ENCODE measurements around the gene CDC42BPG.
A peak's percentile ranks its signal among the peaks of the same experiment; 100 is the strongest.

Gene CDC42BPG

DNA sequence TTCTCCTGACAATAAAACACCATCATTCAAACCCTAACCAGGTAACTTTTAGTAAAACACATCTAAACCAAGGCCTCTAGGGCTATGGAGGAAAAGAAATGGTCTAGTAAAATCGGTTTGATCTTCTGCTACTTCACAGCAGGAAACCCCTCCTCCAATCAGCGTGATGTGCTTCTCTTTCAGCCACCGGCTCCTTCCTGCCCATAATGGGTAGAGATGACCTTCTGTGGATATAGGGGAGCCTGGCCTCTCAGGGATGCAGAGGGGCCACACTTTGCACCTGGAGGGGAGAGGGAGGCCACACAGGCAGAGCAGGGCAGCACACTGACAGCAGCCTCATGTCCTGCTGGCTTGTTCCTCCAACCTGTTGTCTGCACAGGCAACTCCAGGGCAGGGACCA lies 27.0 kb upstream of the CDC42BPG start:
- no peaks in the 10 kb centered on the region for H3K36me3 ChIP-seq (ENCODE audit: control insufficient read depth, insufficient read depth, low read length)
- H3K4me1 ChIP-seq (ENCODE audit: control insufficient read depth, insufficient read depth, low read length) = peaks cover 24% of the 10 kb centered on the region
- H3K9me3 ChIP-seq (ENCODE audit: control insufficient read depth, low read length) = no peaks in the 10 kb centered on the region
- H3K4me3 ChIP-seq (ENCODE audit: insufficient read depth, low read depth, low read length) = no peak overlapping the region
- H3K27me3 ChIP-seq (ENCODE audit: control insufficient read depth, insufficient read depth, low read length, poor library complexity, severe bottlenecking) = no peaks in the 10 kb centered on the region
- 73 to 84% methylated on average over 3 of the region's 3 CpGs for WGBS, 2 experiments
- no peak overlapping the region for H3K27ac ChIP-seq (ENCODE audit: insufficient read depth, low read depth, low read length, poor library complexity, severe bottlenecking)

DNA sequence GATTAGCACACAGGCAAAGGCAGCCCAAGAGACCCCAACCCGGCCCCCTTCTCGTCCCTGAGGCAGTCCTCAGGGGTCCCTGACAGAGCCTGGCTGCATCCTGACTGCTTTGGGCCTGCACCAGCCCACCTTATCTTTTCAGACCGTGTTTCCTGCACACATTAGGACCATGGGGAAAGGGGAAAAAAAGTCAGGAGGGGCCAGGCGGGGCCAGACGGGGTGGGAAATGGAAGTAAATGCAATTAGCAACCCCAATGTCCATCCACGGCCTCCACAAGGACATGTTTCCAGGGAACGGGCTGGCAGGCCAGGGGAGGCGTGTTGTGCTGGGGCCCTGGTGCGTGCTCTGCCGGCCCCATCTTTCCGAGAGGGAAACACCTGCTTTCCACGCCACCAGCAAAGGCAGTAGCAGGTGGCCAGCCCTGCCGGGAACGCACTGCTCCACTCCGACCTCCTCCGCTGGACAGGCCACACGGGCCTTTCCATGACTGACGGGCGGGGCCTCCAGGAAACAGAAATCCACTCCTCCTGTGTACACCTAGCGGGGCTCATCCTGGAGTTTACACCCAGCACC lies 26.5 kb upstream of the CDC42BPG start:
- H3K27ac ChIP-seq (ENCODE audit: insufficient read depth, low read depth, low read length, poor library complexity, severe bottlenecking) = peak overlapping the region; percentile 60
- H3K4me3 ChIP-seq (ENCODE audit: insufficient read depth, low read depth, low read length) = no peak overlapping the region
- no peaks in the 10 kb centered on the region for H3K27me3 ChIP-seq (ENCODE audit: control insufficient read depth, insufficient read depth, low read length, poor library complexity, severe bottlenecking)
- no peaks in the 10 kb centered on the region for H3K36me3 ChIP-seq (ENCODE audit: control insufficient read depth, insufficient read depth, low read length)
- no peaks in the 10 kb centered on the region for H3K9me3 ChIP-seq (ENCODE audit: control insufficient read depth, low read length)
- WGBS, 2 experiments = 90 to 92% methylated on average over 20 of the region's 20 CpGs
- peaks cover 22% of the 10 kb centered on the region for H3K4me1 ChIP-seq (ENCODE audit: control insufficient read depth, insufficient read depth, low read length)

DNA sequence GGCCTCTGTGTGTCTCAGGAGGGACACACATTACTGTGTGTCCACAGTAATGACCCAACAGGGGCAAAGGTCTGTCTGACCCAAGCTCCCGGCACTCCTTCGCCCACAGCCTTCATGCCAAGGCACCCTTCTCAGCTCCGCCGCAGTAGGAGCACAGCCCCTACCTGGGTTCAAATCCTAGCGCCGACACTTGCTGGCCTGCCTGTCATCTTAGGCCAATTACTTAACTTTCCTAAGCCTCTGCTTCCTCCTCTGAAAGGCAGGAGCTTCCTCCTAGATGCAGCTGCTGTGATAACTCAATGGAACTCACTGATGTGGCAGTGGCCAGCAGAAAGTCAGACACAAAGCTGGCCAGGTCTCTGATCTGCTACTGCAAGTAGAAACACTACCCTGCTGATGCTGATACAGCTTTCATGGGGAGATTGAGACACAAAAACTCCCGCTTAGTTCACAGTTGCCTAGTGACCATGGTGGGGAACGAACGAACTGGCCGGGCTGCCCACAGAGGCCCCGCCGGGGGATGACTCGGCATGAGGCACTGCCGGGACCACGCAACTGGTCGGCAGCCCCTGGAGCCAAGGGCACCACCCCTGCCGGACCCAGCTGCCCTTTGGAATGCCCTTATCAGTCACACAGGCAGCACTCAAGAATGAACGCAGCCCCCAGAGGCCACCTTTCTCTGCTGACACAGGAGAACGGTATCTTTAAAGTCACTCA lies 25.9 kb upstream of the CDC42BPG start:
- peak overlapping the region; percentile 60 for H3K27ac ChIP-seq (ENCODE audit: insufficient read depth, low read depth, low read length, poor library complexity, severe bottlenecking)
- peaks cover 25% of the 10 kb centered on the region for H3K4me1 ChIP-seq (ENCODE audit: control insufficient read depth, insufficient read depth, low read length)
- WGBS, 2 experiments = 85% methylated on average over 19 of the region's 19 CpGs
- no peak overlapping the region for H3K4me3 ChIP-seq (ENCODE audit: insufficient read depth, low read depth, low read length)
- H3K36me3 ChIP-seq (ENCODE audit: control insufficient read depth, insufficient read depth, low read length) = no peaks in the 10 kb centered on the region
- H3K9me3 ChIP-seq (ENCODE audit: control insufficient read depth, low read length) = no peaks in the 10 kb centered on the region
- H3K27me3 ChIP-seq (ENCODE audit: control insufficient read depth, insufficient read depth, low read length, poor library complexity, severe bottlenecking) = no peaks in the 10 kb centered on the region

DNA sequence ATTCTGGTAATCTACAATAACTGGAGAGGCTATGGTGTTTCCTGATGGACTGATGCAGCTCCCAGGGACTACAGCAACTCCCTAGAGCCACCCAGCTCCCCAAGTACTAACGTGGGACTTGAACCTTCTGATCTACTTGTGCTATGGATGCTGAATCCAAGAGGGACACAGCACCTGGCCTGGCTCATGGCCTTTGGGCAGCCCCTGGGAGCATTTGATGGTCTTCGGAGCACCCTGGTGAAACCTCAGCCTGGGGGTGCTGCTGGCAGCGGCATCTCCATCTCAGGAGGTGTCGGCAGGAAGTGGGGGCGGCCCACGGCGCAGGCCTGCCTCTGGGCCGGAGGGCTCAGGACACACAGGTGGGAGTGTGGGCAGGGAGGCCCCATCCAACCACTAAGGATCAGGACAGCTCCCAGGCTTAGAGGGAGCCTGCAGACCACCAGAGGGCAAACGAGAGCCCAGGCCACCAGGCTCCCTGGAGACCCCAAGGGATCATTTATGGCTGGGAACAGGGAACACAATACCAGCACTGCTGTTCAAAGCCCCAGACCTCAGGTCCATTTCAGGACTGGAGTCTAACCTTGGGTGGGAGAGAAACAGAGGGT lies 25.2 kb upstream of the CDC42BPG start:
- Histone ChIP-seq H3K9me3 (ENCODE audit: control insufficient read depth, low read length) (no peaks in the 10 kb centered on the region), H3K27me3 (ENCODE audit: control insufficient read depth, insufficient read depth, low read length, poor library complexity, severe bottlenecking) (no peaks in the 10 kb centered on the region), H3K27ac (ENCODE audit: insufficient read depth, low read depth, low read length, poor library complexity, severe bottlenecking) (no peak overlapping the region), H3K4me3 (ENCODE audit: insufficient read depth, low read depth, low read length) (no peak overlapping the region), H3K36me3 (ENCODE audit: control insufficient read depth, insufficient read depth, low read length) (no peaks in the 10 kb centered on the region), H3K4me1 (ENCODE audit: control insufficient read depth, insufficient read depth, low read length) (peaks cover 32% of the 10 kb centered on the region)
- WGBS, 2 experiments = 85 to 87% methylated on average over 9 of the region's 9 CpGs

DNA sequence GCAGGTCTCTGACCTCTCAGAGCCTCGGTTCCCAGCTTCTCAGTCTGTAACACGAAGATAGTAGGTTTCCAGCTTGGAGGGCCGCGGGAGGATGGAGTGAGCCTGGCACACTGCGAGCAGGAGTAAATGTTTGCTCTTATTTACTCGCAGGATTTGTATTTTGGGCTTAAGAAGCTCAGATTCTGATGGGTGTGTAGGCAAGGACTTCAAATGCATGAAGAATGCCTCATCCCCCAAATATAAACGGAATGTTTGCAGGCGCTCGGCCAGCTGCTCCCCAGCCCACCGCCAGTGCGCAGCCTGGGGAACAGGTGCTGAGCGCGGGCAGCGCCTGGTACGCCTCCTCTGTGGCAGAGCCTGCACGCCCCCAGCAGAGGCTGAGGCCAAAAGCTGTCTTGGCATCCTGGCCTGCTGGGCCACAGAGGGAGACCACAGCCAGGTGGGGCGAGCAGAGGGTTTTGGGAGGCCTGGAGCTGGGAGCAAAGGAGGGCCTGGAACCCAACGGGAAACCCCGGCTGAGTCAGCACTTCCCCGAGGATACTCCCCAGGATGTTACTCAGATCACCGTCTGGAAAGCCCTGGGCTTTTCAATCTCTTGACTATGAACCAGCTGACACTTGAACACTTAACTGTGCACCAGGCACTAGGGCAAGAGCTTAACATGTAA lies 24.6 kb upstream of the CDC42BPG start:
- H3K4me1 ChIP-seq (ENCODE audit: control insufficient read depth, insufficient read depth, low read length) = peaks cover 35% of the 10 kb centered on the region
- 93 to 94% methylated on average over 21 of the region's 21 CpGs for WGBS, 2 experiments
- no peak overlapping the region for H3K27ac ChIP-seq (ENCODE audit: insufficient read depth, low read depth, low read length, poor library complexity, severe bottlenecking)
- H3K36me3 ChIP-seq (ENCODE audit: control insufficient read depth, insufficient read depth, low read length) = no peaks in the 10 kb centered on the region
- no peaks in the 10 kb centered on the region for H3K9me3 ChIP-seq (ENCODE audit: control insufficient read depth, low read length)
- no peak overlapping the region for H3K4me3 ChIP-seq (ENCODE audit: insufficient read depth, low read depth, low read length)
- H3K27me3 ChIP-seq (ENCODE audit: control insufficient read depth, insufficient read depth, low read length, poor library complexity, severe bottlenecking) = no peaks in the 10 kb centered on the region

DNA sequence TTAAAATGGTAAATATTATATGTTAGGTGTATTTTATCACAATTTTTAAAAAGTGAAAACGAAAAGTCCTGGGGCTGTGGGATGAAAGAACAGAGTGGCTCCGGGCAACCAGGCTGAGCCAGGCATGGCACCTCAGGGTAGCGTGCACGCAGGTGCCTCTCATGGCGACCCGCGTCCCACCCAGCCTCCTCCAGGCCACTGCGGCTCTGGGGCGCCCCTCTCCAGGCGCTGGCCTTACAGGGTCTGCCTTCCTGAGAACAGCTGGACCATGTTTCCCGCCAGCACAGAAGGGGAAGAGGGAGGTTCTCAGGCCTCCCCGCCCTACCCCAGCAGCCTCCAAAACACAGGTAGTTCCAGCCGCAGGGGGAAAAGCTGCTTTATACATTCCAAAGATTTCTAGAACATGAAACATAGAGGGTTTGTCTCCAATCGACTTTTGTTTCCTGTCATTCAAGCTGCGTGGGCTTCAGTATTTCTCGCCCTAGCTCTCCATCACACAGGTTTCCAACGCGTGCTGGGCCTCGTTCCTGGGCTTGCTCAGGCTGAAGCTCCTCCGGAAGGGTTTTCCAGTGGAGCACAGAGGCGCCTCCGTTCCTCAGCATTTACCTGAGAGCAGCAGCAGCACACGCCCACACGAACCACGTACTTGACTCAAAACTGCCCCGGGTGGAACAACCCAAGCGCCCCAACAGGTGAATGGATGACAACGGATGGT lies 23.5 kb upstream of the CDC42BPG start:
- 94 to 95% methylated on average over 28 of the region's 28 CpGs for WGBS, 2 experiments
- Histone ChIP-seq H3K4me3 (ENCODE audit: insufficient read depth, low read depth, low read length) (no peak overlapping the region), H3K27ac (ENCODE audit: insufficient read depth, low read depth, low read length, poor library complexity, severe bottlenecking) (no peak overlapping the region), H3K4me1 (ENCODE audit: control insufficient read depth, insufficient read depth, low read length) (peaks cover 46% of the 10 kb centered on the region), H3K27me3 (ENCODE audit: control insufficient read depth, insufficient read depth, low read length, poor library complexity, severe bottlenecking) (no peaks in the 10 kb centered on the region), H3K36me3 (ENCODE audit: control insufficient read depth, insufficient read depth, low read length) (no peaks in the 10 kb centered on the region), H3K9me3 (ENCODE audit: control insufficient read depth, low read length) (no peaks in the 10 kb centered on the region)

DNA sequence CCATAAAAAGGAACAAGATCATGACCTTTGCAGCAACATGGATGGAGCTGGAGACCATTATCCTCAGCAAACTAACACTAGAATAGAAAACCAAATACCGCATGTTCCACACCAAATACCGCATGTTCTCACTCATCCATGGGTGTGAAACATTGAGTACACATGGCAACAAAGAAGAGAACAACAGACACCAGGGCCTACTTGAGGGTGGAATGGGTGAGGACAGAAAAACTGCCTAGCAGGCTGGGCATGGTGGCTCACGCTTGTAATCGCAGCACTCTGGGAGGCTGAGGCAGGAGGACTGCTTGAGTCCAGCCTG lies 21.7 kb upstream of the CDC42BPG start:
- Histone ChIP-seq H3K27me3 (ENCODE audit: control insufficient read depth, insufficient read depth, low read length, poor library complexity, severe bottlenecking) (no peaks in the 10 kb centered on the region), H3K36me3 (ENCODE audit: control insufficient read depth, insufficient read depth, low read length) (no peaks in the 10 kb centered on the region), H3K4me3 (ENCODE audit: insufficient read depth, low read depth, low read length) (no peak overlapping the region), H3K4me1 (ENCODE audit: control insufficient read depth, insufficient read depth, low read length) (peaks cover 46% of the 10 kb centered on the region), H3K27ac (ENCODE audit: insufficient read depth, low read depth, low read length, poor library complexity, severe bottlenecking) (no peak overlapping the region), H3K9me3 (ENCODE audit: control insufficient read depth, low read length) (no peaks in the 10 kb centered on the region)
- WGBS, 2 experiments = 94 to 100% methylated on average over 4 of the region's 4 CpGs

DNA sequence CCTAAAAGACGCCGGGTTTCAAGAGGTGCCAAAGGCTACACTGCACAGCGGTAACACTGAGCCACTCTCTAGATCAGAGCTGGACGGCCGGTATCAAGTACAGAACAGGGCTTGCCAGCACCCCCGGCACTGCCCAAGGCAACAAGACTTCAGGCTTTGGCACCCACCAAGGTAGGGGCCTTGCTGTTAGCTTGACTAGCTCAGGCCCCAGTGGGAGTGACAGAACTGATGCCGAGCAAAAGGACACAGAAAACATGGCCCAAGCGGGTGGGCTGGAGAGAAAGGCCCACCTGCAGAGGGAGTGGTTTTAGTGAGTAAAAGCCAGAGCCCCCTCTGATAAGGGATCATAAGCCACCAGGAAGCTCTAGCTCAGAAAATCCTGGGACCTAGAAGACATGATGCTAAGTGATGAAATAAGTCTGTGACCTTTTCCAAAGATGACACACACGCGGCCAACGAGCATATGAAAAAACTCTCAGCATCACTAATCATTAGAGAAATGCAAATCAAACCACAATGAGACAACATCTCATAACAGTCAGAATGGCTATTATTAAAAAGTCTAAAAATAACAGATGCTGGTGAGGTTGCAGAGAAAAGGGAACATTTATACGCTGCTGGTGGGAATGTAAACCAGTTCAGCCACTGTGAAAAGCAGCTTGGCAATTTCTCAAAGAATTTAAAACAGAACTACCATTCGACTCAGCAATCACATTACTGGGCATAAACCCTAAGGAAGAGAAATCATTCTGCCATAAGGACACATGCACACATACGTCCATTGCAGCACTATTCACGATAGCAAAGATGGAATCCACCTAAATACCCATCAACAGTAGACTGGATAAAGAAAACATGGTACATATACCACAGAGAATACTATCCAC lies 21.1 kb upstream of the CDC42BPG start:
- no peak overlapping the region for H3K4me3 ChIP-seq (ENCODE audit: insufficient read depth, low read depth, low read length)
- H3K36me3 ChIP-seq (ENCODE audit: control insufficient read depth, insufficient read depth, low read length) = no peaks in the 10 kb centered on the region
- H3K4me1 ChIP-seq (ENCODE audit: control insufficient read depth, insufficient read depth, low read length) = peaks cover 40% of the 10 kb centered on the region
- no peaks in the 10 kb centered on the region for H3K9me3 ChIP-seq (ENCODE audit: control insufficient read depth, low read length)
- 87 to 91% methylated on average over 15 of the region's 15 CpGs for WGBS, 2 experiments
- no peaks in the 10 kb centered on the region for H3K27me3 ChIP-seq (ENCODE audit: control insufficient read depth, insufficient read depth, low read length, poor library complexity, severe bottlenecking)
- no peak overlapping the region for H3K27ac ChIP-seq (ENCODE audit: insufficient read depth, low read depth, low read length, poor library complexity, severe bottlenecking)

DNA sequence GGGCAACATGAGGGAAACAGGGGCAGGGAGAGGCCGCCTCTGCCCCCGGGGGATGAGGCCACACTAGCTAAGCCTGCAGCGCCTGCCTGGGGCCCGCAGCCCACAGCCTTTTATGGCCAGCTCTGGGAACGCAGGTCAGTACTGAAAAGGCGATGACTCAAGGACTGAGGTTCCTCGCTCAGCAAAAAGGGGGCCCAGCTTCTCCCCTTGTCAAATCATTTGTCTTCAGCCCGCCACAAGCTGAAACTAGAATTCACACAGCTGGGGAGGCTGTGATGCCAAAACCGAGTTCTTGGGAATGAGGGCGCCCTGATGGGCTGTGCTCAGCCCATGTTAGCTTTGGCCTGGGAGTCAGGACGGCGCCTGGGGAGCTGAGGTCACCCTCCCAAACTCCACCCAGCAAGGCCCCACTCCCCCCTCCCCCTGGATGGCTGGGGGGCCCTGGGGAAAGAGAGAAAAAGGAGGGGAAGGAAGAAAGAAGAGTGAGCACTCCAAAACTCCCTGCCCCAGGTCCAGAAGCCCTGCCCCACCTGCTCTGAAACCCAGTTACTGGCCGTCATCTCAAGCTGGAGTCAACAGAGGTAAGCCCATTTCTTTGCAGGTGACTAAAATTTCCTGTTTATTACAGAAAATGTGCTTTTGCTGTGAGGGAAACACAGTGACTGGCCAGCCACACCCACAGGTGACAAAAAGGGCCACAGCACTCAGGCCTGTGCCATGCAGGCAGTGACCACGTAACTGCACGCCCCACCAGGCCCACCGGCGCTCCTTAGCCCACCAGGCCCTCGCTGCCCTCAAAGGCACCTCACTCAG lies 20.2 kb upstream of the CDC42BPG start:
- Histone ChIP-seq H3K4me1 (ENCODE audit: control insufficient read depth, insufficient read depth, low read length) (peaks cover 32% of the 10 kb centered on the region), H3K27me3 (ENCODE audit: control insufficient read depth, insufficient read depth, low read length, poor library complexity, severe bottlenecking) (no peaks in the 10 kb centered on the region), H3K4me3 (ENCODE audit: insufficient read depth, low read depth, low read length) (no peak overlapping the region), H3K9me3 (ENCODE audit: control insufficient read depth, low read length) (no peaks in the 10 kb centered on the region), H3K36me3 (ENCODE audit: control insufficient read depth, insufficient read depth, low read length) (no peaks in the 10 kb centered on the region), H3K27ac (ENCODE audit: insufficient read depth, low read depth, low read length, poor library complexity, severe bottlenecking) (peak overlapping the region; percentile 56)
- WGBS, 2 experiments = 72 to 73% methylated on average over 17 to 18 of the region's 18 CpGs

Measured in ectodermal cell (in vitro differentiated cells).